Bronchial epithelial cell (primary cell): ENCODE data around the gene CEP104. TPM values are rescaled to one million over a fixed set of nuclear protein-coding genes. Genes with fewer than 3 reads are reported as not detected.
A peak's percentile ranks its signal among the peaks of the same experiment; 100 is the strongest.

ENCODE experiments used
- DNase-seq: peaks from one replicate; pipeline ENCODE4 v3.0.0-alpha.2; 2010; ENCODE audit warnings: low read depth
- FAIRE-seq: peaks from 2 replicates; lab custom pipeline; 2011; peaks lifted over from hg19 to GRCh38; lab: Jason Lieb, UNC
- H3K27me3 ChIP-seq: 2 replicates; pipeline ENCODE4 v1.5.1; 2011; ENCODE audit warnings: low read length; ENCODE audit not compliant: control insufficient read depth, insufficient read depth
- H3K36me3 ChIP-seq: 2 replicates; pipeline ENCODE4 v1.5.1; 2011; ENCODE audit warnings: low read length; ENCODE audit not compliant: control insufficient read depth, insufficient read depth
- H3K4me3 ChIP-seq: 2 replicates; pipeline ENCODE4 v1.5.1; 2011; ENCODE audit warnings: mild to moderate bottlenecking, low read depth, low read length, control low read depth
- total RNA-seq: library from RNA; depleted of rRNA; stranded (reverse); fragments of >200 nt; gene quantifications from 2 replicates; pipeline ENCODE4 v1.2.1, GENCODE V29; 2014
- TF ChIP-seq, protein P1 (sequence below): IDR thresholded peaks from 2 replicates; pipeline ENCODE4 v1.5.1; 2011; ENCODE audit warnings: mild to moderate bottlenecking, moderate library complexity, low read length, control low read depth, inconsistent platforms; ENCODE audit not compliant: insufficient read depth, severe bottlenecking

CEP104 gene
- total RNA-seq, 1 donor from 2014 or later, result 15.3 TPM

DNA sequence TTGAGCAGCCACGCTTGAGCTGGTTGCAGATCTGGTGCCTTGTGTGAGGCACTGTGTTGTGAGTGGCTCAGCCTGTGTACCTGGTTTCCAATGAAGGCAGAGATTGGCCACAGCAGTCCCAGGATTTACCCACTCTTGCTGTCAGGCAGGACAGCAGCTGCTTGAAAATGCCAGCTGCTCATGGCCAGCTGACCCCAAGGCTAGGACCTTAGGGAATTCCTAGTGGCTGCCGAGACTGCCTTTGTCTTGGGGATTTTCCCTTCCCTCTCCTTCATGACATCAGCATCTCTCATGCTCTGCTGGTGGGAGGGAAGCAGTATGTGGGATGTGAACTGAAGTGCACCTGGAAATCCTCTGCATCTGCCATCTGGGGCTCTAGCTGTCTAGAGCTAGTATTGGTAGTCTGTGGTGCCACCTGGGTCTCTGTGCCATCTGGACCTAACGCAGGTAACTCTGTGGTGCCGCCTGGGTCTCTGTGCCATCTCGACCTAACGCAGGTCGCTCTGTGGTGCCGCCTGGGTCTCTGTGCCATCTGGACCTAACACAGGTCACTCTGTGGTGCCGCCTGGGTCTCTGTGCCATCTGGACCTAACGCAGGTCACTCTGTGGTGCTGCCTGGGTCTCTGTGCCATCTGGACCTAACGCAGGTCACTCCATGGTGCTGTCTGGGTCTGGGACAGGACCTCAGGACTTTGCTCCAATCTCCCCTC, 56.9 kb downstream of the CEP104 start:
- TF ChIP-seq, protein P1, sequence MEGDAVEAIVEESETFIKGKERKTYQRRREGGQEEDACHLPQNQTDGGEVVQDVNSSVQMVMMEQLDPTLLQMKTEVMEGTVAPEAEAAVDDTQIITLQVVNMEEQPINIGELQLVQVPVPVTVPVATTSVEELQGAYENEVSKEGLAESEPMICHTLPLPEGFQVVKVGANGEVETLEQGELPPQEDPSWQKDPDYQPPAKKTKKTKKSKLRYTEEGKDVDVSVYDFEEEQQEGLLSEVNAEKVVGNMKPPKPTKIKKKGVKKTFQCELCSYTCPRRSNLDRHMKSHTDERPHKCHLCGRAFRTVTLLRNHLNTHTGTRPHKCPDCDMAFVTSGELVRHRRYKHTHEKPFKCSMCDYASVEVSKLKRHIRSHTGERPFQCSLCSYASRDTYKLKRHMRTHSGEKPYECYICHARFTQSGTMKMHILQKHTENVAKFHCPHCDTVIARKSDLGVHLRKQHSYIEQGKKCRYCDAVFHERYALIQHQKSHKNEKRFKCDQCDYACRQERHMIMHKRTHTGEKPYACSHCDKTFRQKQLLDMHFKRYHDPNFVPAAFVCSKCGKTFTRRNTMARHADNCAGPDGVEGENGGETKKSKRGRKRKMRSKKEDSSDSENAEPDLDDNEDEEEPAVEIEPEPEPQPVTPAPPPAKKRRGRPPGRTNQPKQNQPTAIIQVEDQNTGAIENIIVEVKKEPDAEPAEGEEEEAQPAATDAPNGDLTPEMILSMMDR, result no peak
- Histone ChIP-seq H3K27me3 (no peaks in the 10 kb centered on the region), H3K4me3 (no peak overlapping the region), H3K36me3 (no peaks in the 10 kb centered on the region)
- DNase-seq, result no peak
- no peak for FAIRE-seq

DNA sequence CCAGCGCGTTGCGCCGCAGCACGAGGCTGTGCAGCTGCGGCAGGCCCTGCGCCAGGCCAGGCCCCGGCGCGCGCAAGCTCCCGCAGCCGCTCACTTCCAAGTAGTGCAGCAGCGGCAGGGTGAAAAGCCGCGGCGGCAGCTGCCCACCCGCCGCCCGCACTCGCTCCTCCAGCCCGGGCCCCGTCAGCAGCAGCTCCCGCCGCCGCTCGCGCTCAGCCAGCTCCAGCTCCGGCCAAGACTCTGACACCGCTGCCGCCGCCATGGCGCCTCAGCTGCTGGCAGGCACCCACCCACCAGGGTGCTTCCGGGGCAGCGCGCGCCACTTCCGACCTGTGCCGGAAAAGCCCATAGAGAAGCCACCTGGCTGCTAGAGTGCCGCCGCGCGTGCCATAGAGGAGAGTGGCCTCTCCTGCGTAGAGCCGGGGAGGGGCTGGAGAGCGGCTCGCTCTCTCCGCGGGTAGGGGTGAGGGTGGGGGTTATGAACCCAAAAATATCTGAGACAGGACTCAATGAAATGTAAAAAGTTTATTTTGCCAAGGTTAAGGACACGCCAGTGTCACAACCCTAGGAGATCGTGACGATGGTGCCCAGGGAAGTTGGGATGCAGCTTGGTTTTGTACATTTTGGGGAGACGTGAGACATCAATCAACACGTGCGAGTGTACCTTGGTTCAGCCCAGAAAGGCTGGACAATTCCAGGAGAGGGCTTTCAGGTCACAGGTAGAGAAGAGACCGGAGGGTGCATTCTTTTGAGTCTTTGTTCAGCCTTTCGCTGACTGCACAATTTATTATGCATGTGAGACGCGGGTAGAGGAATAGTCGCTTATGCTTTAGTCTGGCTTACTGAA, 60.6 kb downstream of the CEP104 start, which contains the start of gene LRRC47:
TSS of gene LRRC47 (minus strand) at position 284 of the 847 bp plus-strand sequence. CDS start at position 262, 22 bp downstream.
- DNase-seq, result peak; percentile 72

DNA sequence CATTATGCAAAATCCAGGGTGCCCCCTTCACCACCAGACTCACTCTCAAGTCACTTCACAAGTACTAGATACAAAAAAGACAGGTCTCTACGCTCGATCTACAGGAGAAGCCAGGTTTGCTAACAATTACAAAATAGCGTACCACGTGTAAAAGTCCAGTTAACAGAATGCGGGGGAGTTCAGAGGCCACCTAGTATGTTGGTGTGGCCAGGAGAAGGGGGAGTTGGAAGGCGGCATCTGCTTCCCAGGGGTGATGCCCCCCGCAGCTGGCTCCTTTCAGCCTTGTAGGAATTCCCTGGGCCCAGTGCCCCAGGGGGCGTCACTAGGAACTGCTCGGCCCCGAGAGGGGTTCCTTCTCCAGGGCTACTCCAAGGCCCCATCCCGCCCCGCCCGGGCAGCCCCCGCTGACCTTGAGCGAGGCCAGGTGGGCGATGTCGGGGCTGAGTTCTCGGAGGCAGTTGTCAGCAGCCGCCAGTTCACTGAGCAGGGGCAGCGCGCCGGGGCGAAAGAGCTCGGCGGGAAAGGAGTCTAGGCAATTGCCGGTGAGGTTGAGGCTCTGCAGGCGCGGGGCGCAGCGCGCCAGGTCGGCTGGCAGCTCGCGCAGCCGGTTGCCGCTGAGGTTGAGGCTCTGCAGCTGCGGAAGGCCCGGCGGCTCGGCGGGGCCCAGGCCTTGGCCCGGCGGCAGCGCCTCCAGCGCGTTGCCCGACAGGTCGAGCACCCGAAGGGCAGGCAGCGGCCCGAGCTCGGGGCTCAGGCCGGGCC, 61.4 kb downstream of the CEP104 start:
- FAIRE-seq (no peak), DNase-seq (no peak)
- Histone ChIP-seq H3K36me3 (peaks cover 4% of the 10 kb centered on the region), H3K4me3 (peak overlapping the region; percentile 61), H3K27me3 (no peaks in the 10 kb centered on the region)
- TF ChIP-seq, protein P1, result no peak

More for the DNA sequence above, 60.6 kb downstream of the CEP104 start, which contains the start of gene LRRC47:
- Histone ChIP-seq H3K36me3 (peaks cover 2% of the 10 kb centered on the region), H3K4me3 (peak within 1 kb of the TSS; percentile 61), H3K27me3 (no peaks in the 10 kb centered on the region)
- TF ChIP-seq, protein P1, result peak; percentile 7
- FAIRE-seq, result no peak

DNA sequence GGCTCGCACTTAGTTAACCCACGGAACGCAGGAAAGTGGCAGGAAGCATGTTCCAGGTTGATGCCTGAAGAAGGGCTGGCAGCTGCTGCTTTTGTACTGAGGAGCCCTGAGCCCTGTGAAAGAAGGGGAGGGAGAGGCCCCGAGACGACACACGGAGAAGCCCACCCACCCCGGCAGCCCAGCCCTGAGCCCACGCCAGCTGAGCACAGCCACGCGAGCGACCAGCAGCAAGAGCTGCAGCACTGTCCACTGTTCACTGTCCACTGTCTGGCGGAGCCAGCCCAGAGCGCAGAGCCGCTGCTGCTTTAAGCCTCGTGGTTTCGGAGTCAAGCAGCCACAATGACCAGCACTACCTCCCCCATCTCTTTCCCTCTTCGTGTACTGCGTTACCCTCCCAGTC, 66.1 kb downstream of the CEP104 start:
- no peaks in the 10 kb centered on the region for H3K27me3 ChIP-seq
- no peak for DNase-seq
- TF ChIP-seq, protein P1, result no peak
- H3K36me3 ChIP-seq, result peaks cover 20% of the 10 kb centered on the region
- FAIRE-seq, result no peak
- no peak overlapping the region for H3K4me3 ChIP-seq

DNA sequence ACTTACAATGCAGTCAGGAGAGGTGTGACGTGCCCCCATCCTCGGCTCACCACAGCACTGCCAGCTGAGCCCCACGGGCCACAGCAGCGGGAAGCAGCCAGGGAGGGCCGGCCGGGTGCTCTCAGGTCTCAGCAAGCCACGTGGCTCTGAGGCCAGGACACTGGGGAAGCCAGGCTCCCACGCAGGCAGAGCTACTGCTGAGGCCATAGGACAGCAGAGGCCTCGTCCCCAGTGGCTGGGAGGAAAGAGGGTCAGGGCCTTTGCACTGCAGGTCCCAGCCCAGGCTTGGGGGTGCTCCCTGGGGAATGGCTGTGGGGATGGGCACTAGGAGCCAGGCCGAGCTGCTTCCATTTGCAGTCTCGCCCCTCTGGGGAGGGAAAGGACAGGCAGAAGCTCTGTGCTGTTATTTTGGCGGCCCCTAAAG, 66.5 kb downstream of the CEP104 start:
- FAIRE-seq (no peak), DNase-seq (no peak)
- H3K4me3 ChIP-seq, result no peak overlapping the region
- no peaks in the 10 kb centered on the region for H3K27me3 ChIP-seq
- H3K36me3 ChIP-seq, result peaks cover 20% of the 10 kb centered on the region
- TF ChIP-seq, protein P1, result no peak
